HG03159 (cell line): ENCODE results near the gene RFC5.
"Not testable (repeated sequence)": the region's sequence is repeated elsewhere in the genome, so short reads cannot be mapped to it uniquely, and the experiment has no call there.

Source experiments
- ATAC-seq: cut with Tn5 transposase; IDR thresholded peaks from one replicate; pipeline ENCODE4 v1.9.1; 2021; ENCODE audit warnings: mild to moderate bottlenecking, moderate library complexity; ENCODE audit not compliant: unreplicated experiment

RFC5 gene

DNA sequence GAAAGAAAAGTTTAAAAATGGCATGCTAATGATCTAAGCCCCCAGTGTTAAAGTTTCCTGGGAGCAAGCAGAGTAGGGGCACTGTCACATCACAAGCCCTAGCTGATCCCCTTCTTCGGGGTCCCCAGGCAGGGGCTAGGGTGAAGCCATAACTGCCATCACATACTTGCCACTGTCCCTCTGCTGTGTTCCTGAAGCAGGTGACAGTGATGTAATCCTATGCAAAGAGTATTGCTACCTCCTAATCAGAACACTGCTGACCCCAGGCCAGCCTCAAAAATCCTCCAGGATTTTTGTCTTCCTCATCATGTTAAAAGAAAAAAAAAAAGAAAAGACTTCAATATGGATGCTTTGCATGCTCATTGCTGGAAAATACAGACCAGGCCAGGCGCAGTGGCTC lies 1.2 kb upstream of the RFC5 start:
- ATAC-seq: no peak

GRCh38 chr12:118015944-118016343 lies 559 bp upstream of the RFC5 start:
- no peak for ATAC-seq

DNA sequence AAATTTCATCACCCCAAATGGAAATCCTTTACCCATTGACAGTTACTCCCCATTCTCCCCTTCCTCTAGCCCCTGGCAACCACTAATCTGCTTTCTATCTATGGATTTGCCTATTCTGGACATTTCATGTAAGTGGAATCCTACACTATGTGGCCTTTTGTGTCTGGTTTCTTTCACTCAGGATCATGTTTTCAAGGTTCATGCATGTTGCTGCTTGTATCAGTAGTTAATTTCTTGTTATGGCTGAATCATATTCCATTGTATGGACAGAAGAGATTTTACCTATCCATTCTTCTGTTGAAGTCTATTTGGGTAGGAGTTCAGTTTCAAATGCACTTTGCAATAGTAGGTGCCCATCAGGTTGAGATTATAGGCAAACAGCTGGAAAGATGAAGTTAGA lies 1.4 kb downstream of the RFC5 start:
- no peak for ATAC-seq

DNA sequence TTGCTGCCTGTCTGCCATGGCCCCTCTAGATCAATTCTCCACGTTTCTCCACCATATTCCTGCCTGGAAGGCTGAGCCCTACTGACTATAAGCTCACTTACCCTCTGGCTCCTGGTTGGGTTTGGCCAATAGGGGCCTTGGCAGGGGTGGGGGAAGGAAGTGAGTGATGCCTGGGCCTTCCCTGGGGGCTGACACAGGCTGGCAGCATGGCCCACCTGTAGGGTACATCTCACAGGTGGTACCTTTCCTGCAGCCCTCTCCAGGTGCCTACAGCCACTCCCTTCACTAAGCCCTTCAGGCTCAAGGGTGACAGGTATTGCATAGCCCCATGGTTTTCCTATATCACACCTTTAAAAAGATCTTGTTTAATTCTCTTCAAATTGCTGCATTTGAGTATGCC lies 3.5 kb downstream of the RFC5 start:
- ATAC-seq: no peak

GRCh38 chr12:118022097-118022727 lies 5.7 kb downstream of the RFC5 start:
- not testable (repeated sequence) for ATAC-seq

- ATAC-seq: no peak
Measured at GRCh38 chr12:118022728-118023109, 6.2 kb downstream of the RFC5 start.

DNA sequence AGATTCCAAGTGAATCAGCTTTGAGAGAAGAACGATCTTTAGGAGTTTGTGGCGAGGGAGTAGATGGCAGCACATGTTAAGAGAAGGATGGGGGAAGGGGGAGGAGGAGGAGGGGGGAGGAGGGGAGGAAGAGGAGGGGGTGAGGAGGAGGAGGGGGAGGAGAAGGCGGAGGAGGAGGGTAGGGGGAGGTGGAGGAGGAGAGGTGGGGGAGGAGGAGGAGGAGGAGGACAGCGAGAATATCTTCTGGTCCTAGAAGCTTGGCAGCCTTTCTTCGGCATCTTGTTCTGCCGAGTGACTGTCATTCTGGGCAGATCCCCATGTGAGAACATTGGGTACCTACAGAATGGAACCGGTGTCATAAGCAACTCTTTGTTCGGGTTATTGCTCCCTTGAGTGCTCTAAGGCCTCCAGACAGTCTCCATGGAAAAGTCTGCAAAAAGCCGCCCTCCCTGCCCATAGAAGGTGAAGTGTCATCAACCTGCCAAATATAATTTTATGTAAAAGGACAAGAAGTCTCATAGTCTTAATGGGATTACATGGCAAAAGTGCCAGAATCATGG lies 6.9 kb downstream of the RFC5 start:
- ATAC-seq: no peak

DNA sequence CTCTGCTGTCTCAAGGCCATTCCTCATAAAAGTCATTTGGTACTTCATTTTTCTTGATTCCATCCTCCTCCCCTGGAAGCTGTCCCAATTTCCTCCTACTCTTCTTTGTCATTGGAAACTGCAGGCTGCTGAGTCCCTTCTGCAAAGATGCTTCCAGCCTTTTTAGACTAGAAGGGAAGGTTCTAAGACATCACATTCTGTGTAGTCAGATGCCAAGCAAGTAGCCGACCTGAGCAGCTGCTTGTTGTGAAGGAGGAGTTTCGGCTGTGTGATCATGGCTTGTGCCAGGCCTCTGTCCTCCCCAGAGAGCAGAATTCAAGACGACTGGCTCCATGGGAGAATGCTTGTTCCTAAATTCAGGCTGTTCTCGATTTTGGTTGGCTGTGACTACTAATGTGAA lies 8.7 kb downstream of the RFC5 start:
- ATAC-seq: no peak

DNA sequence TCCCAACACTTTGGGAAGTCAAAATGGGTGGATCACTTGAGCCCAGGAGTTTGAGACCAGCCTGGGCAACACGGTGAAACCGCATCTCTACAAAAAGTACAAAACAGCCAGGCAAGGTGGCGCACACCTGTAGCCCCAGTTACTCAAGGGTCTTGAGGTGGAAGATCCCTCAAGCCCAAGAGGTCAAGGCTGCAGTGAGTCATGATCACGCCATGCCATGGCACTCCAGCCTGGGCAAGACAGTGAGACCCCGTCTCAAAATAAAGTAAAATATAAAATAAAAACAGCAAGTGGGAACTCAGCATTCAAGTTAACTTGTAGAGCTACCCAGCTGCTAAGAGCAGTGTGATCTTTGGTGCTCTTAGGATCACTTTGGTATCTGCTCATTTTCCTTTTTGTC lies 12.7 kb downstream of the RFC5 start:
- no peak for ATAC-seq

DNA sequence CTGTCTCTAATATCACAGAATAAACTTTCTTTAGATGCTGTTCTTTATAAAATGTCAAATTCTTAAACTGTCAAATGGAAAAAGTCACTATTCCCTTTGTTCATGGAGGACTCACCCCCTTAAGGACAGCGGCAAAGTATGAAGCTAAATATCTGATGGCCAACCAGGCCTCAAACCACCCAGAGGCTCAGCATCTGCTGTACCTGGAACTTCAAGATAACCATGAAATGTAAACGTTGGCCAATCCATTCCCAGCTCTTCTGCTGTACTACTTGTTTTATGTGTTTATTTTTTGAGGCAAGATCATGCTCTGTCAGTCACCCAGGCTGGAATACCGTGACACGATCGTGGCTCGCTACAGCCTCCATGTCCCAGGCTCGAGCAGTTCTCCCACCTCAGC lies 15.7 kb downstream of the RFC5 start:
- no peak for ATAC-seq

- no peak for ATAC-seq
Measured at GRCh38 chr12:118033323-118033722, 16.8 kb downstream of the RFC5 start.

DNA sequence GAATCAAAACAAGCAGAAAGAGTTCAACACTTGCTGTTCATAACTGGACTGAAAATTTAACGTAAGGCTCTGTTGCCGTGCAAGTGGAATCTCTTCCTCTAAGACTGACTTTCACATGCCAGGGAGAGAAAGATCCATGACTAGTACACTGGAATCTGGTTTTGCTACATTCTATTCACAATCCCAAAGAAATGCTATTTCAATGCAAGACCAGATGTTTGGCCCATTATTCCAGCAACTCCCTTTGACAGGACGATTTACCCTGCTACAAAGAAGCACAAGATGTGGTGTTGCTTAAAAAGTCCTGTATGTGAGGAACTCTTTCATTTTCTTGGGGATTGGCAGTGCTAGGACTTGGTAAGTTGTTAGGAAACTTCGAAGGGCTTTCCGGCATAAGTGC lies 17.4 kb downstream of the RFC5 start:
- no peak for ATAC-seq

DNA sequence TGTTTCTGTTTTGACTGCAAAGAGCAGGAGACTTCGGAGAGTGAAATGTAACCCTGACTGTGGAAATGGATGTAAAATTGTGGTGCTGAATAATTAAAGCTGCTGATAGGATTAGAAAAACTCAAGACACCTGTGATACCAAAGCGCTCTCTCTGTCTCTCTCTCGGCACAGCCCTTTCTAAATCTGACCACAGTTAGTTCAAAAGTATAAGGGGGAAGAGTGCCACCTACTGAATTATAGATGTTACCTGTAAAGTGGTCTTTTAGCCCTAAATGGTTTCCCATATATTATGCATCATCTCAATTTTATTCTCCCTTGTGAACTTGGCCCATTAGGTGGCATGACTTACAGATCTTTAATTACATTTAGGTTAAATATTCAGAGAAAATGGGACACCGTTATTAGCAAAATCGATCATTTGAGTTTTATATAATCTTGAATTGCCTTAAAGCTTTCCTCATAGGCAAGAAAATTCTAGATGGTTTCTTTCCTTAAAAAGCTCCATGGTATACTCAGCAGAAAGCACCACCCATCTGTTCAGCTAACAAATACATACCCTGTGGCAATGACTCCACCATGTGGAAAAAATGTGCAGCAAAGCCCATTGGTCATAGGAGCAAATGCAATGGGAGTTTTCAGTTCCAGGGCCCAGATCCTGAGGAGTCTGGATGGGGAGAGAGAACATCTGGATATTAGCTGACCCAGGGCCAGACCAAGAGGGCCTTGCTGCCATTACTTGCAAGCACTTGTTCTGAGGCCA lies 18.1 kb downstream of the RFC5 start:
- ATAC-seq: no peak

DNA sequence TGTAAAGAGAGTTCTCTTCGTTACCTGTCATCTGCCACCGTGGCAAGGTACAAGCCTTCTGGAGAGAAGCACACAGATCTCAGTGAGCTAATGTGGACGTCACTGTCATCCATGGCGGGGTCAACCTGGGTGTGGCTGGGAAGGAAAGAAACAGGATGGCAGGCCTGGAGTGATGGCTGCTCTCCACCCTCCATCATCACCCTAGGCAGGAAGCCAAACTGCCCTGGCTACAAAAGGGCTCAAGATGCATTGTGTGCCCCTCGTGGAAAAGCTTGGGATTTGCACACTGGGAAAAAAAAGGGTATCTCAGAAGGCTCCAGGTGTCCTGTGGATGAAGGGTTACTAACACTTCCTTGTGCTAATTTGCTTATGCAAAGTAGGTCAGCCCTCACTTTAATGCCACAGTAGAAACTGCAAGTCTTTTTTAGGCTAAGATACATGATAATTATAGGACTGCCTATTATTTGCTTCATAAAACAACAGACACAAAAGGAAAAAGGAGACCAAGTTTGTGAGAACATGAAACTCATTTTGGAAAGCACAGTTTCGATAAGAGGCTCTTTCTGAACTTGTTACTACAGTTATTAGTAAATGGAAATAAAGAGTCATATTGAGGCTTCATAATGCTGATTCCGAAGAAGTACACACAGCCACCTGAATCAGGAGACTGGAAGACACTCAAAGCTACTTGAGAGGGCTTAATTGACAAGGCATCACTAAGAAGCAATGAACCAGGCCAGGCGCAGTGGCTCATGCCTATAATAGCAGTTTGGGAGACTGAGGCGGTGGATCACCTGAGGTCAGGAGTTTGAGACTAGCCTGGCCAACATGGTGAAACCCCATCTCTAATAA lies 18.9 kb downstream of the RFC5 start:
- peak; percentile 76 for ATAC-seq

GRCh38 chr12:118036672-118037411 lies 20.3 kb downstream of the RFC5 start:
- no peak for ATAC-seq

- no peak for ATAC-seq
Measured at GRCh38 chr12:118038137-118038536, 21.6 kb downstream of the RFC5 start.

DNA sequence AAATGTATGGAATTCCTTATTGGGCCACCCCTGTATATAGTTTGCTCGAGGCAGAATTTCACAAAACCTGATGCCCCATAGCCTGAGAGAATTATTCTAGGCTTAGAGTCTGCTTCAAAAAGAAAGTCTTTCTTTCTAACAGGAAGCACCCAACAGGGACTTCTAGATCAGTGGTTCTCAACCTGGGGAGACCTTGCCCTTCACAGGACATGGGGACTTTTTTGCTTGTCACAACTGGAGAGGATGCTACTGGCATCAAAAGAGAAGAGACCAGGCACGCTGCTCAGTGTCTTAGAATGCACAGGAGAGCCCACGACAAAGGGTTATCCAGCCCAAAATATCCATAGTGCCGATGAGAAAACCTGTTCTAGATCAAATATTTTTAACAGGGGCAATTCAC lies 25.6 kb downstream of the RFC5 start:
- no peak for ATAC-seq

- ATAC-seq: no peak
Measured at GRCh38 chr12:118044075-118044474, 27.6 kb downstream of the RFC5 start.

- no peak for ATAC-seq
Measured at GRCh38 chr12:118044577-118044976, 28.1 kb downstream of the RFC5 start.

- ATAC-seq: no peak
Measured at GRCh38 chr12:118046430-118046829, 29.9 kb downstream of the RFC5 start.
